ENCODE results near the gene ZNF407.
"Not testable (repeated sequence)": the region's sequence is repeated elsewhere in the genome, so short reads cannot be mapped to it uniquely, and the experiment has no call there.

The ZNF407 gene

DNA sequence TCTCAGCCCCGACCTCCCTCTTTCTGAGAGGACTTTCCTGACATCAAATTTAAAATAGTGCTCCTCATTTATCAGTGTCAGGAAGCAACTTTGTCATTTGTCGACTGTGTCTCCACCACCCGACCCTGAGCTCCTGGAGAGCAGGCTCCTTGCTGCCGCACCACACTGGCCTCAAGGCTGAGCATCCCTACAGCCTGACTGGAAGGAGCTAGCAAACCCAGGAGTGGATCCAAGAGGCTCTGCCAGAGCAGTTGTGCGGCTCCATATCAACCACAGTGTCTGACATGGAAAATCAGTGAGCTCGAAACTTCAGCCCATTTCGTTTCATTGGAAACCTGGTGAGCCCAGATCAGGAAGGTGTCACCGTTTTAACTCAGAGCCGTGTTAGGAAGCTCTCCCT lies 486.1 kb downstream of the ZNF407 start:
- DNase-seq: no peak

DNA sequence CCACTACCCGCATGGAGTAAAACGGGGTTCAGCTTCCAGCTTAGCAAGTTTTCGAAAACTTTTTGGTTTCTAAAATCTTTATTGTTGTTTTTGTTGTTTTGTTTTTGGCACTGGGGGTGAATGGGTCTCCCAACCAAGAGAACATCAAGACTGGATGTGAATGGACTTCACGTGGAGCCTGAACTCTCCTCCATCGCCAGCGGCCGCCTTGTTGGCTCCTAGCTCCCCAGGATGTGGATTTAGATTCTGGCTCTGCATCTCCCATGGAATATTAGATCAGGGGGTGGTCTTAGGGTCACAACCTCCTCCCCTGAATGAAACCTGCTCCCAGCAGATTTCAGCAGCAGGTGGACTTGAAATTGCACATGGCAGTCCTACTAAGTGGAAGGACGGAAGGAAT lies 488.0 kb downstream of the ZNF407 start:
- DNase-seq: not testable (repeated sequence)

DNA sequence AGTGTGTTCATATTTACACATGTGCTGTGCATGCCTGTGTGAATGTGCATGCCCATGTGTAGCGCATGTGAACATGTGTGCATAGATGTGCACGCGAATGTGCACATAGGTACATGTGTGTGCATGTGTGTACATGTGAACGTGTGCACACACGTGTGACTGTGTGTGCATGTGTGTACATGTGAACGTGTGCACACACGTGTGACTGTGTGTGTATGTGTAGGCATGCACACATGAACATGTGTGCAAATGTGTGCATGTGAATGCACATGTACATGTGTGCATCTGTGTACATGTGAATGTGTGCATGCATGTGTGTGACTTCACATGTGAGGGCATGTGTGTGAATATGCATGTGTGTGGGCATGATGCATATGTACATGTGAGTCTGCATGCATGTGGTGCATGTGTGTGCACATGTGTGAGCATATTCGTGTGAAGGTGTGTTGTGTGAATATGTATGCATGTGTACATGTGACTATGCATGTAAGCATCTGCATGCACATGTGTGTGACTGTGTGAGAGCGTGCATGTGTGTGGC lies 488.9 kb downstream of the ZNF407 start:
- DNase-seq: no peak

DNA sequence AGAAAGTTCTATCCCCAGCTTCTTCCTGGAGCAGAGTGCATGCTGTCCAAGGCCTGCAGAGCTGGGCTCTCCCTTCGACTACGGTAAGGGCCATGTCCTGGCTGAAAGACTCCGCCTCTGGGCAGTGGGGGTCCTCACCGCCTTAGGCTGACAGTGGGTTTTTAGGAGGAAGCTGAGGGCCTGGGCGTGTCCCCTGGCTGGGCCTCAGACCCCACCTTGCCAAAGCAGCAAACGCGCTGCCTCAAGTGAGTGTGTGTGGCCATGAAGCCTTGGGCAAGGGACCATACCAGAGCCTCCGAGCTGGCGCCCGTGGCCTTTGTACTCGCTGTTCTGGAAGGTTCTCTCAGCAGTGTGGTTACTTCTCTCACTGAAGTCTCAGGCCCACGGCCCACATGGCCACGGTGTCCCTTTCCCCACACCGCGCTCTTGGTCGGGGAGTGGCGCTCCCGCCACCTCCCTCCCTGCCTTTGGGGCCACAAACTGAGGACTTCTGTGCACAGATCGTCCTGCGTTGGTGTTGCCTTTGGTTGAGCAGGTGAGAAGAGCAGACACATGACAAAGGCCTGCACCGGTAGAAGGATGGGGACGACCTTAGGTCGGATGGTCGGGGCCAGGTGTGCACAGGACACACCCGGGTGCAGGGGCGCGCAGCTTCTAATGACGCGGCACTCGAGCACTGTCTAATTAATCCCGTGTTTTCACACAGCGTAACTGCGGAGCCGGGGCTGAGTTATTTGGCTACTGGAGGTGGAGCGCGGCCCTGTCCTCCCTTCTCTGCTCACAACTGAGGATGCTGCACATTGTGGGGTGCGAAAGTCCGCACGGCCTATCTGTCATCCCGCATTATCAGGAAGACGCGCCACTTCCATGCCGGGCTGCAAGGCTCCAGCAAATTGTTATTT lies 489.7 kb downstream of the ZNF407 start:
- no peak for DNase-seq

DNA sequence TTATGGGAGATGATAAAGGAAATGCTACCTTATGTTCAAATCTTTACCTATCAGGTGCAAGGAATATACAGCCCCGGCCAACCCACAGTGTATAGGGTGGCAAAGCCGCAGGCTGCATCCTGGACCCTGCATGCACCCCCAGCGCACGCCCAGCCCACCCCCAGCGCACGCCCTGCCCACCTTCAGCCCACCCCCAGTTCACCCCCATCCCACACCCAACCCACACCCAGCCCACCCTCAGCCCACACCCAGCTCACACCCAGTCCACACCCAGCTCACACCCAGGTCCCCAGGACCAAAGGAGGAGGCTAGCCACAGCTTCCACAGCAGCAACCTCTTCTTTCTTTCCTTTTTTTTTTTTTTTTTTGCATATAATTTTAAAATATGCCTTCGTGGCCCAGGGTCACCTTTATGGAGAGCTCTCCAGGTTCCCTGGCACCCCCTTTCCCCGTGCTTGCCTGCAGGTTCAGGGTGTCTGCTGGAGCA lies 490.4 kb downstream of the ZNF407 start:
- DNase-seq: no peak

DNA sequence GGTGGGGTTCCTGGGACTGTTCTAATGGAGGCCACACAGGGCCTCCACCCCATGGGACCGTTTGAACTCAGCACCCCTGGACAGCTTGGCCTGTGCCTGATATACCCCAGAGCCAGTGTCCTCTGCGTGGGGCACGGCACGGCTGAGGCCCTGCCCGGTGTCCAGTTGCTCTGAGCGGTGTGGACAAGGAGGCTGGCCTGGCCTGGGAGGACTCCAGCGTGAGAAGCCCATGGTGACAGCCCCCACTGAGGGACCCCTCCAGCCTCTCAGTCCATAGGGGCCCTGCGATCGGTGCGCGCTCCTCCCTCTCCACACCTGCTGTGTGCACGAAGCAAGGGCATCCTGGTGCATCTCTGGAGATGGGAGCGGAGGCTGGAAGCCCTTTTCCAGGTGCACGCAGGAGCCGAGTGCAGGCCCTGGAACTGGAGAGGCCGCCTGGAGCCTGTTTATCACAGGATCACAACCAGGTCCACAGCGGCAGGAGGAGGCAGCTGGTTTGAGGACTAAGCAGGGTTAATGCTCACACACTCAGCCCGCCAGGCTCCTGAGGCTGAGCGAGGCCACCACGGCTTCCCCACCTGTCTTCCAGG lies 491.0 kb downstream of the ZNF407 start:
- DNase-seq: no peak

DNA sequence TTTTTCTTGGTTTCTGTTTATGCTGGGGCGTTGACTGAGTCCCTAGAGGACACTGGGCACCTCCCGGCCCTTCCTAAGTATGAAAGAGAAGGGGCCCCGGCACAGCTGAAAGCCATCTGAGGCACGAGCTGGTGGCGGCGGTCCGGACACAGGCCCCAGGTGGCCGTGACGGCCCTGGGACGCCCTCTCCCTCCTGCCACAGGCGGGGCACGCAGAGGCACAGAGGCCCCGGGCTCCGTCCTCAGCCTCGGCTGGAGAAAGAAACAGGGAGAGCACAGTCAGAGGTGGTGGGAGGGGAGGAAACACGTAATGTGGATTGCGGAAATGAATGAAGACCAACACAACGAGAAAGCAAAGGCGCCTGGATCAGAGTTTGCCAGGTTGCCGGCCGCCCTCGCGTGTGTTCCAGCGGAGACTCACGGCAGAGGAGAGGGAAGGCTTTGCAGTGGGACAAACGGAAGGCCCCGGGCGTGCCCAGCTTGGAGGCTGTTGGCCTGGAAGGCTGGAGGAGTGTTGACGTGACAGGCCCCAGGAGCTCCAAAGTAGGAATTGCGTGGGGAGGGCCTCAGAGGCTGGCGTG lies 492.2 kb downstream of the ZNF407 start:
- DNase-seq: no peak

DNA sequence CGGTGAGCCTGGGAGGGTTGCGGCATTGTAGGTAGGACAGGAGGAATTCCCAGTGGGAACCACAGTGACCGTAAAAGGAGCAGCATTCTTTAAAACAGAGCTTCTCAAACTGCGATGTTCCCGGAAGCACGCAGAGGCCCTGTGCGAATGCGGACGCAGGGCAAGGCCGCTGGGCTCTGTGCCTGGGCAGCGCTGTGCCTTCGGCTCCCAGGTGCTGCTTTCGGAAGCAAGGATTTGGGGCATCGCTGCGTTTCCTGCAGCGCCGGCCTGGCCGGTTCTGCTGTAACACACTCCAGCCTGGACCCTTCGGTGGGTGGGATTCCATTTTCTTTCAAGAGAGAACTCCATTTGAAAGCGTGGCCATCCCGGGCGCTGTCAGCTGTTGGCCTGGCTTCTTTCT lies 492.7 kb downstream of the ZNF407 start:
- DNase-seq: no peak

DNA sequence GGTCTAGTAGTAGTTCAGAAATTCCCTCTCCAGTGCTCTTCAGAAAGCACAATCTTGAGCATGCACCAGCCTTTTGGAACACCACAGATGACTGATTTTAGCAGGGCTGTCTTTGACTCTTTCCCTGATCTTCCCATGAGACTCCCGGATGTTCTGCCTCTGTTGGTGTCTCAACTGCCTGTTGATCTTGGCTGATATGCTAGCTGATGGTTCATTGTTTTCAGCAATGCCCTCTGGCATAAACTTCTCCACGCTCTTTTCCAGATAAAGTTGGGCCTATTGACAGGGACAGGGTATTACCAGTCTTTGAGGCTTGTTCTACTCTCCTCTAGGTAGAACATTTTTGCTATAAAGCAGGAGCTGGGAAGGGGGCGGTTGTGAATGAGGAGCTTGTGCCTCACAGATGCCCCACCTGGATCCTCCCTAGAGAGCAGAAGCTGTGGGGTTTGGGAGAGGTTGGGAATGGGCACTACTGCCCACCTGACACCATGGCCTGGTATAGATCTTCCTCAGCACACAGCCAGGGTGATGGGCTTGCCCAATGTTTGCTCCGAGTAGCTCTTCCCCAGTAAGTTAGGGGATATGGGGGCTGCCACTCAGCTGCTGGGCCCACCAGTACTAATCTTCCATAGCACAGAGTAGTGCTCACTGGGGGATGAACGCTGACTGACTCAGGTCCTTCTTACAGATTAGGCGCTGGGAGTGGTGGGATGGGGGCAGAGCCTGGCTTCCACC lies 500.0 kb downstream of the ZNF407 start:
- no peak for DNase-seq

DNA sequence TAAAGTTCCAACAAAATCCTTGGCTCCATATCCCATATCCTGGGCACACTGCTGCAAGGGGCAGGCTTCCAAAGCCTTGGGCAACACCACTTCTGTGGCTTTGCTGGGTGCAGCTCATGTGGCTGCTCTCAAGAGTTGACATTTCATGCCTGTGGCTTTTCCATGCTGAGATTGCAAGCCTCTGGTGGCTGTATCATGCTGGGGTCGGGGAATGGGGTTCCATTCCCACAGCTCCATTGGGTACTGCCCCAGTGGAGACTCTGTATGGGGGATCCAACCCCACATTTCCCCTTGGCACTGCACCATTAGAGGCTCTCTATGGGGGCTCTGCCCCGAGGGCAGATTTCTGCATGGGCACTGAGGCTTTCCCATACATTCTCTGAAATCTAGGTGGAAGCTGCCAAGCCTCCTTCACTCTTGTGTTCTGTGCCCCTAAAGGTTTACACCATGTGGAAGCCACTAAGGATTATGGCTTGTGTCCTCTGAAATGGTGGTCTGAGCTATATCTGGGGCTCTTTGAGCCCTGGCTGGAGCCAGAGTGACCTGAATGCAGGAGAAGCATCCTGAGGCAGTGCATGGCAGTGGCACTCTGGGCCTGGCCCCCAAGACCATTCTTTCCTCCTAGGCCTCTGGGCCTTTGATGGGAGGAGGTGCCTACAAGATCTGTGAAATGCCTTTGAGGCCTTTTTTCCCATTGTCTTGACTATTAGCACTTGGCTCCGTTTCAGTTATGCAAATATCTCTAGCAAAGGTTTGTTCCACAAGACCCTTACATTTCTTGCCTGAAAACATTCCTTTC lies 503.4 kb downstream of the ZNF407 start:
- no peak for DNase-seq

DNA sequence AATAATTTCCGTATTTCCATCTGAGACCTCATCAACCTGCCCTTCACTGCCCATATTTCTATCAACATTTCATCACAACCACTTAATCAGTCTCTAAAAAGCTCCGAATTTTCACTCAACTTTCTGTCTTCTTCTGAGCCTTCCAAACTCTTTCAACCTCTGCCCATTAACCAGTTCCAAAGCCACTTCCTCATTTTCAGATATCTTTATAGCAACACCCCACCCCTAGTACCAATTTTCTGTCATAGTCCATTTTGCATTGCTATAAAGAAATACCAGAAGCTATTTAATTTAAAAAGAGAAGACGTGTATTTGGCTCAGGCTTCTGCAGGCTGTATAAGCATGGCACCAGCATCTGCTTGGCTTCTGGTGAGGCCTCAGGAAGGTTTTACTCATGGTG lies 504.2 kb downstream of the ZNF407 start:
- DNase-seq: no peak

DNA sequence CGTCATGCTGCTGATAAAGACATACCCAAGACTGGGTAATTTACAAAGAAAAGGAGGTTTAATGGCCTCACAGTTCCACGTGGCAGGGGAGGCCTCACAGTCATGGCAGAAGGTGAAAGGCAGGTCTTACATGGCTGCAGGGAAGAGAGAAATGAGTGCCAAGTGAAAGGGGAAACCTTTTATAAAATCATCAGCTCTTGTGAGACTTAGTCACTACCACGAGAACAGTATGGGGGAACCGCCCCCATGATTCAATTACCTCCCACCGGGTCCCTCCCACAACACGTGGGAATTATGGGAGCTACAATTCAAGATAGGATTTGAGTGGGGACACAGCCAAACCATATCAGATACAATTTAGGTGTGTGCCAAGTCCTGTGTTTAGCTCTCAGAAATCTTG lies 506.4 kb downstream of the ZNF407 start:
- DNase-seq: not testable (repeated sequence)

DNA sequence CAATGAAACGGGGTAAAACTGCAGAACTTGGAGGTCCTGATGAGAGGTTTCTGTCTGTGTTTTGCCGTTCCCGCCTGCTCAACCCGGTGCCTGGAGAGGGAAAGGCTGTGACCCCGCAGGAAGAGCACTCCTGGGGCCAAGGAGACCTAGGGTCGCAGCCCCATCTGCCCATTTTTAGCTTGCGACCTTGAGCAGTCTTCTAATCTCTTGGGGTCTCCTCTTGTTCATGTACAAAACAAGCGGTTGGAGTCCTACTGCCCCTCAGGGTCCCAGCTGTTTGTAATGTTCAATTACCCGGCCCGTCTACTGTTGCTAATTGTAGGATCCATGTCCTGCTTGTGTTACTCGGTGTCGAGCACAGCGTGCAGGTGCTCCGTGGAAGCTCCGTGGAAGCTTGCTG lies 506.8 kb downstream of the ZNF407 start:
- DNase-seq: no peak

DNA sequence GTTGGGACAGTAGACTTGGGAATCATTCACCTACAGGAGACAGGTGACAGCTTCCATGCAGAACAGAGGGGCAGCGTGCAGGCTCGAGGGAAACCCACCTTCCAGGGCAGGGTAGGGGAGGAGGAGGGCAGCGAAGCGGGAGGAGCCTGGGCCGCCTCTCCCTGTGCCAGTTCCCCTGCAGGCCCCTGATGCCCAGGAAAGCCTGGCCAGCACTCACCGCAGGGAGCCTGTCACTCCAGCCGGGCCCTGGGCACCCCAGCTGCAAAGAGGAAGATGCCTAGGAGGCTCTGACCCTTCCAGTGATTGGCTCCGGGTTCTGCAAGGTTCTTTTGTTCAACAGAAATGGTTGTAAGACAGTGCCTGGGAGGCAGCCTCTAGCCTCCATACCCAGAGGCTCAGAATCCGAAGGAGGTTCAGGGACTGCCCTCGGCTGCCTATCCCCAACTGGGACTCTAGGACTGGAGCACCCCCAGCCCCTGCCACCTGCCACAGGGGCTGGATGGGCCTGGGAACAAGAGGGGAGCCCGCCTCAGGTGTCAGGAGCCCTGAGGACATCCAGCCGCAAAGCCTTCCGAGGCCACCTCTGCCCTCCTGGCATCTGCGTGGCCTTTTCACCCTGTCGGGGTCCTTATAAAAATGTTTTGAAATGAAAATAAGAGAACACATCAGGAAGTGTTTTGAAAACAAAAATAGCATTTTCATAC lies 508.0 kb downstream of the ZNF407 start:
- DNase-seq: no peak

DNA sequence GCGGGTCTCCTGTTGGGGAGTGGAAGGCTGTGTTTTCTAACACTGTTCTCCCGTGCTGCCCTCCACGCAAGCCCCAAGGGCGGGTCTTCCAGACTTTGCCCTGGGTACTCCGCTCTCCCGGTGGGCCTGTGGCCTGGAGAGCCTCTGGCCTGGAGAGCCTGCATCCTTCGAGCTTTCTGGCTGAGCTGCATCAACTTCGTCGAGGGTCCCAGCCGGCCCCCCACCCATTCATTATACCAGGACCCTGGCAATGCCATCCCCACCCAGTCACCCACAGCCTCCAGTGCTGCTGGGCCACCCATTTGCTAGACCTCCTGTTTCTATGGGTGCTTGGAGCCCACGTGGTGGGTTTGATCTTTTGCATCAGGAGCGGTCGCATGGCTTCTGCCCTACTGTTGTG lies 509.1 kb downstream of the ZNF407 start:
- DNase-seq: no peak

DNA sequence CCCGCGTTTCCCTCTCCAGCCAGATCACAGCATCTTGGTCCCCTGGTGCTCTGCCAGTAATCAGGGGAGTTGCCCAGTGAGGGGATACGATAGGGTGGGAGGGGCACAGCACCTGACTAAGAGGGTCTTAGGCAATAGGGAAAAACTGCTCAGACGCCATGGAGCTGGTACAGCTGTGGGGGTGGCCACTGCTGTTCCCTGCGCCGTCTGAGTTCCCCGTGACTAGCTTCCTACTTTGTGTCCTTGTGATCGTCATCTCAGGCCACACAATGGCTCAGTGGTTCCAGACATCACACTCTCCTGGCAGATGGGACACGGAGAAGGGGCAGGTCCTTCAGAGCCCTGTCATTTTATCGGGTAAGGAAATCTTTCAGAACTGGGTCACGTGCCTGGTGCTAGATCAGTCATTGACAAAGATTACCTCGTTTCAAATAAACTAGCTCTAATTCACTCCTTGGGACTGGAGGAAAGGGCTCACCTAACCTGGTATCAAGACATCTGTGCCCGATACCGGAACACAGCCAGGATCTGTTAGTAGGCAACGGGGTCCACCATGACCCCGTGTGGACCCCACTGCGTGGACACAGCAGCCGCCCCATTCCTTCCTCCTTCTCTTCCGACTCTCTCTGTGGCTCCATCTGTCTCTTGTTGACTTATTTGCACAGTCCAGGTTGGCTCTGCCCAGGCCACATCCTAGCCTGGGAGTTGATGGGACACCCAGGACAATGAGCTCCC lies 509.7 kb downstream of the ZNF407 start:
- no peak for DNase-seq

DNA sequence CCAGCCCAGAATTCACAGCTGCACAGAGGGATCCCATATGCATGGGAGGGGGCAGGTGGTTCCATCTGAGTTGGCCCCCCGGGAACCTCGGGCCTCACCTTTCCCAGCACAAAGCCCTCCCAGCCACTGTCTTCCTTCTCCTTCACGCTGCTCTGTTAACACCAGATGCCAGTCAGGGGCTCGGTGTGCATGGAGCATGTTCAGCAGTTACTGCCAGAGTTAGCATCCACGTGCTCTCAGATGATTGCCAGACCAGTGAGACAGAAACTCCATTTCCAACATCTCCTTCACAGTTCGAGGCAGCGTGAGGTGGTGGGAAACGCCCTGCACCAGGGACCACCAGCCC lies 510.2 kb downstream of the ZNF407 start:
- DNase-seq: no peak

DNA sequence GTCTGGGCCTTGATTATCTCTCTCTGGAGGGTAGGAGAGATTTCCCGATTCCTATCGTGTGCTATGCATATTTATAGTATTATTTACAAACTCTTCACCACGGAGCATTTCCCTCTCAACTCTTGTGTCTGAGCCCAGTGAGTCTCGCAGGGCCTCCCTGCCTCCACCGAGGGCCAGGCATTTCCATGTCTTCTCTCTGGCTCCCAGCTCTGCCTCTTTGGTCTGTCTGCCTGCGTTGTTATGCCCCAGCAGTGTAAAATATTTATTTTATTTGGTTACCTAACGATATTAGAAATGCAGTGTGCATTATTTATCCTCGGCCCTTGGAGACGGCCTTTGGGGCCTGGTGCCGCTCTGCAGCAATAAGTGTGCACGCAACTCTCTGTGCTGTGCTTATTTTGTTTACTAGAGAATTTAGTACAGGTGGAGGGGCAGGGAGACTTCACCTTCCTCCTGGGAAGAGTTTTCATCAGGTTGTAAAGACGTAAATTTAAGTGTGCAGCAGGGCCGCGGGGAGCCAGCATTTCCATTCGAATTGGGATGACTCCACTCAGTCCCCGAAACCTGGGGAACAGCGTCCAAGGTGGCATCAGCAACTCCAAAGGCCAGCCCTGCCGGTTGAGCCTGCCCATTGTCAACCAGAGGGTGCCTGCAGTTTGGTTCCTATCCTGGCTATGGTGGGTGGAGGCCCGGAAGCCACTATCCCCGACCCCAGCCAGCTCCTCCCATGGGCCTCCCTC lies 511.1 kb downstream of the ZNF407 start:
- DNase-seq: no peak

DNA sequence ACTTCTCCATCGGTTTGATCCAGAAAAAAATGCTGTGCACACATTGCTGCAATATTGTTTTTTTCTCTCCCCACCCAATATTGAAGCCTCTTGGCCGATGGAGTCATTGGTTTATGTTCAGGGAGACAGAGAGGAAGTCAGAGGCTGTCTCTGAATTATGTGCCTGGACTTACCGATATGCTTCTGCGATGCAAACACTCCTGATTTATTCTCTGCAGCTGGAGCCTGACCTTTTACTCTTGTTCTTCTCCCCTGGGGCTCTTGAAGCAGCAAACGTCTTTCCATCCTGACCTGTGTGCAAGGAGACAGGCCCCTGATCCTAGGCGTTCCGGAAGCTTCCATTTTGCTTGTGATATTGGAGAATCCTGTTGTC lies 511.6 kb downstream of the ZNF407 start:
- DNase-seq: no peak

DNA sequence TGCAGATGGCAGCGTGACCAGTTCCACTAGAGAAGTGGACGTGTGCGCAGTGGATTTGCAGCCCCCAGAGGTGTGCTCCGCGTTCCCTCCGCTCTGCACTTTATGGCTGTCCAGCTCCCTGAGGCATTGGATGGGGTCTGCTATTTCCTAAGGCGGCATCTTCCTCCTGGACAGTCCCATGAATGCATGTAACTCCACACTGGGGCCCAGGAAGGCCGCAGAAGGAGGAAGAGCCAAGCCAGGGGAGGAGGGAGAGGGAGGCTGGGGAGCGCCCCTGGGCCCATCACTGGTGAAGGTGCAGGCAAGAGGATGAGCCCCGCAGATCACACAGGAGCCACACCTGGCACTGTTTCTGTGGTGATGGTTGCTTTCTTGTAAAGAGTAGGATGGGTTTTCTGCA lies 512.1 kb downstream of the ZNF407 start:
- DNase-seq: no peak

Measured in KG1 (cell line).